Activated T-cell treated with anti-CD3 and anti-CD28 coated beads for 1 hour (primary cell): Measurements from ENCODE around the gene WDR82.

ENCODE experiments used
- DNase-seq: peaks from one replicate; pipeline ENCODE4 v3.0.0-alpha.2; 2020; ENCODE audit warnings: low read depth

Gene WDR82

GRCh38 chr3:52222319-52223221 is 55.9 kb downstream of the WDR82 start:
- DNase-seq, result no peak

GRCh38 chr3:52221563-52222318 is 56.7 kb downstream of the WDR82 start:
- DNase-seq, result peak; percentile 44

GRCh38 chr3:52221141-52221562 is 57.3 kb downstream of the WDR82 start:
- no peak for DNase-seq

- DNase-seq, result peak; percentile 89
Observed at GRCh38 chr3:52220380-52221026, 57.9 kb downstream of the WDR82 start.

- no peak for DNase-seq
Observed at GRCh38 chr3:52218937-52219650, 59.4 kb downstream of the WDR82 start.

- DNase-seq, result no peak
Observed at GRCh38 chr3:52218454-52218853, 60.0 kb downstream of the WDR82 start.

- no peak for DNase-seq
Observed at GRCh38 chr3:52218026-52218425, 60.4 kb downstream of the WDR82 start.

GRCh38 chr3:52217409-52217805 is 61.0 kb downstream of the WDR82 start:
- no peak for DNase-seq

GRCh38 chr3:52216585-52217408 is 61.7 kb downstream of the WDR82 start:
- DNase-seq, result peak; percentile 55

- DNase-seq, result no peak
Observed at GRCh38 chr3:52215351-52215750, 63.1 kb downstream of the WDR82 start.

- no peak for DNase-seq
Observed at GRCh38 chr3:52213901-52214300, 64.5 kb downstream of the WDR82 start.

GRCh38 chr3:52213005-52213404 is 65.4 kb downstream of the WDR82 start:
- no peak for DNase-seq

- DNase-seq, result no peak
Observed at GRCh38 chr3:52211268-52211891, 67.1 kb downstream of the WDR82 start.

GRCh38 chr3:52210550-52211046 is 67.9 kb downstream of the WDR82 start:
- no peak for DNase-seq

- no peak for DNase-seq
Observed at GRCh38 chr3:52210037-52210436, 68.4 kb downstream of the WDR82 start.

- no peak for DNase-seq
Observed at GRCh38 chr3:52208556-52208955, 69.9 kb downstream of the WDR82 start.

- DNase-seq, result no peak
Observed at GRCh38 chr3:52205727-52206372, 72.6 kb downstream of the WDR82 start.
